SH-SY5Y (cell line): ENCODE measurements around the gene KRT3.

Source experiments
- GATA2 ChIP-seq: IDR thresholded peaks from 2 replicates; pipeline ENCODE4 v1.6.1; 2011; ENCODE audit warnings: mild to moderate bottlenecking, low read depth, low read length
- GATA3 ChIP-seq: IDR thresholded peaks from 2 replicates; pipeline ENCODE4 v1.6.1; 2011; ENCODE audit warnings: low read depth, mild to moderate bottlenecking, low read length, moderate library complexity

DNA sequence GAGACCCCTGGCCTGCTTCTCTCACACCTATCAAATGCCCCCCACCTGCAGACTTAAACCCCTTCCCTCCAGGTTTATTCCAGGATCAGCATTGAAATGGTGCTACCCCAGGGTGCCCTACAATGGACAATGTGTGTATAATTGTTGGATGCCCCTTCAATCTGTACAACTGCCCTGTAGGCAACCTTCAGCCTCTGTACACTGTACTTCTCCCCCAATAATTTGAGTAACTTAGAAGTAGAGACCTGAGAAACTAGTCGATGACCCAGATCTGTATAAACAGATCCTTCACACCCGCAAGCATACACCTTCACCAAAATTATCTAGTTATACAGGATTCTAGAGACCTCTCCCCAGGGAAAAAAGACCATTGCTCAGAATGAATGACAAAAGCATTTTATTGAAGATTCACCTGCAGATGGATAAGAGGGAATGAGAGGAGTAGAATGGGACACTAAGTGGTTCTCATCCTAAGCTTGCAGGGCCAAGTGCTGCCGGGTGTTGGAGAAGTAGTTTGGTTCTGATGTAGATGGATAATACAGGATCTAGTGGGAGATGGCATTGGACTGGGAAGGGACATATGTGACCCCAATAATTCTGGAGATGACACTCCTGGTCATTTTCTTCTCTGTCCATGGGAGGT, 10.4 kb upstream of the KRT3 start:
- TF ChIP-seq GATA2 = no peak
- TF ChIP-seq GATA3 = no peak
